NB4 (cell line): ENCODE results near the gene TLR8.
"Not testable (repeated sequence)": the region's sequence is repeated elsewhere in the genome, so short reads cannot be mapped to it uniquely, and the experiment has no call there.

Source experiments
- MAX ChIP-seq: IDR thresholded peaks from 2 replicates; pipeline ENCODE4 v1.6.1; 2011; ENCODE audit warnings: low read depth, low read length
- MYC ChIP-seq: IDR thresholded peaks from 2 replicates; pipeline ENCODE4 v1.6.1; 2011; ENCODE audit warnings: low read depth, low read length
- POLR2A ChIP-seq: IDR thresholded peaks from 2 replicates; pipeline ENCODE4 v1.6.1; 2011; ENCODE audit warnings: mild to moderate bottlenecking; ENCODE audit not compliant: insufficient read length; ENCODE audit errors: extremely low read depth

- not testable (repeated sequence) for TF ChIP-seq POLR2A, MAX, MYC
Measured at GRCh38 chrX:12940471-12940870, 34.1 kb downstream of the TLR8 start.
